ENCODE data around the gene OR1N2. TPM values are rescaled to one million over a fixed set of nuclear protein-coding genes. Genes with fewer than 3 reads are reported as not detected.

Gene OR1N2
- total and polyA plus RNA-seq, 2 of the 8 experiments (the other 6 are each of a cell fraction or from before 2014, with no cell fraction given) = not detected

DNA sequence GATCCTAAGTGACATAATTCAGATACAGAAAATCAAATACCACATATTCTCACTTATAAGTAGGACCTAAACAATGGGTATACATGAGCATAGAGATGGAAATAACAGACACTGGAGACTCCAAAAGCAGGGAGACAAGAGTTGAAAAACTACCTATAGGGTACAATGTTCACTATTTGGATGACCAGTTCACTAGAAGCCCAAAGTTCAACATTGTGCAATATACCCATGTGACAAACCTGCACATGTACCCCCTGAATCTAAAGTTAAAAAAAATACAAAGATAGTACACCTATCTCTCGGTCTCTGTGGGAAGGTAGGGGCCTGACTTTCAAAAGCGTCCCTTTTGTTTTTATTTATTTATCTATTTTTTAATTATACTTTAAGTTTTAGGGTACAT, 14.2 kb upstream of the OR1N2 start:
- Histone ChIP-seq H3K56ac (replicated peaks; ENCODE audit: insufficient read length, low read depth, low read length) (no peak overlapping the region), H3K36me3 (ENCODE audit: control insufficient read depth in 2 of 4, insufficient read depth in 4 of 4, low read length in 3 of 4) (no peaks in the 10 kb centered on the region), H3K18ac (ENCODE audit: extremely low read depth, low read length) (no peak overlapping the region), H3K9me3 (ENCODE audit: insufficient read depth in 2 of 2, low read depth in 1 of 2, low read length in 1 of 2) (peaks cover 32 to 51% of the 10 kb centered on the region in 2 experiments), H3K27ac (ENCODE audit: low read depth, low read length) (no peak overlapping the region), H4K20me1 (replicated peaks in 1 of 2; ENCODE audit: control insufficient read depth in 1 of 2, insufficient read depth in 2 of 2, low read length in 2 of 2) (no peaks in the 10 kb centered on the region), H3K27me3 (replicated peaks in 1 of 4; ENCODE audit: control insufficient read depth in 3 of 4, extremely low read depth in 1 of 4, insufficient read depth in 3 of 4, low read length in 3 of 4) (no peaks in the 10 kb centered on the region), H3K79me2 (ENCODE audit: control insufficient read depth in 1 of 2, insufficient read depth in 2 of 2, low read length in 2 of 2) (no peaks in the 10 kb centered on the region), H3K23ac (ENCODE audit: insufficient read length) (no peak overlapping the region), H3K23me2 (ENCODE audit: low read depth, low read length) (no peaks in the 10 kb centered on the region), H2BK5ac (ENCODE audit: low read depth, low read length) (no peak overlapping the region), H2BK15ac (ENCODE audit: low read length) (no peak overlapping the region), H3K14ac (ENCODE audit: insufficient read length) (no peak overlapping the region), H2BK12ac (ENCODE audit: low read depth, low read length) (no peak overlapping the region), H2AFZ (ENCODE audit: low read length) (no peak overlapping the region), H3K4me1 (replicated peaks in 1 of 4; ENCODE audit: control insufficient read depth in 3 of 4, insufficient read depth in 4 of 4, low read length in 3 of 4) (no peaks in the 10 kb centered on the region), H3K4me2 (ENCODE audit: insufficient read depth in 1 of 2, low read depth in 2 of 2, low read length in 2 of 2) (no peak overlapping the region), H2BK120ac (replicated peaks; ENCODE audit: low read depth, low read length) (no peak overlapping the region), H4K5ac (ENCODE audit: insufficient read length, low read depth, low read length) (no peak overlapping the region), H4K91ac (replicated peaks; ENCODE audit: insufficient read length, low read length) (no peak overlapping the region), H2BK20ac (ENCODE audit: low read length) (no peak overlapping the region), H4K8ac (ENCODE audit: extremely low read depth, insufficient read depth, low read length) (no peak overlapping the region), H3K79me1 (ENCODE audit: low read depth, low read length) (no peaks in the 10 kb centered on the region), H3K4ac (replicated peaks; ENCODE audit: insufficient read length, low read depth, low read length) (no peak overlapping the region), H2AK5ac (ENCODE audit: low read depth, low read length) (no peak overlapping the region), H3K4me3 (ENCODE audit: extremely low read depth in 1 of 4, insufficient read depth in 2 of 4, low read depth in 3 of 4, low read length in 4 of 4) (no peak overlapping the region), H3K9ac (replicated peaks in 1 of 4; ENCODE audit: extremely low read depth in 1 of 4, low read depth in 3 of 4, low read length in 3 of 4) (no peak overlapping the region)
- WGBS, 2 experiments (ENCODE audit: extremely low coverage in 1 of 2, insufficient coverage in 1 of 2, insufficient read length in 1 of 2, insufficient replicate concordance in 2 of 2, low coverage in 1 of 2, low lambda C conversion rate in 2 of 2, missing lambda C conversion rate in 1 of 2) = 82% methylated on average over 2 of the region's 2 CpGs; no CpG with 5 or more reads in 1 of the 2 experiments
- no peak for DNase-seq (ENCODE audit: low read depth in 1 of 2, low spot score in 2 of 2)
- POLR2A ChIA-PET (ENCODE audit: partially characterized antibody) = no interaction called here
- no peak for FAIRE-seq
- CTCF ChIA-PET (ENCODE audit: partially characterized antibody) = no interaction called here
- TF ChIP-seq, protein P1, sequence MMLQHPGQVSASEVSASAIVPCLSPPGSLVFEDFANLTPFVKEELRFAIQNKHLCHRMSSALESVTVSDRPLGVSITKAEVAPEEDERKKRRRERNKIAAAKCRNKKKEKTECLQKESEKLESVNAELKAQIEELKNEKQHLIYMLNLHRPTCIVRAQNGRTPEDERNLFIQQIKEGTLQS (IDR thresholded peaks at IDR 0.05; ENCODE audit: insufficient read depth, low read depth, low read length) = no peak
- TF ChIP-seq, protein P2, sequence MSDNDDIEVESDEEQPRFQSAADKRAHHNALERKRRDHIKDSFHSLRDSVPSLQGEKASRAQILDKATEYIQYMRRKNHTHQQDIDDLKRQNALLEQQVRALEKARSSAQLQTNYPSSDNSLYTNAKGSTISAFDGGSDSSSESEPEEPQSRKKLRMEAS (IDR thresholded peaks at IDR 0.05) = no peak
- TF ChIP-seq SIX5 (IDR thresholded peaks at IDR 0.05; ENCODE audit: low read depth, low read length) = no peak
- TF ChIP-seq EZH2 (IDR thresholded peaks at IDR 0.05; ENCODE audit: low read depth, low read length, severe bottlenecking) = no peak
- TF ChIP-seq, protein P3, sequence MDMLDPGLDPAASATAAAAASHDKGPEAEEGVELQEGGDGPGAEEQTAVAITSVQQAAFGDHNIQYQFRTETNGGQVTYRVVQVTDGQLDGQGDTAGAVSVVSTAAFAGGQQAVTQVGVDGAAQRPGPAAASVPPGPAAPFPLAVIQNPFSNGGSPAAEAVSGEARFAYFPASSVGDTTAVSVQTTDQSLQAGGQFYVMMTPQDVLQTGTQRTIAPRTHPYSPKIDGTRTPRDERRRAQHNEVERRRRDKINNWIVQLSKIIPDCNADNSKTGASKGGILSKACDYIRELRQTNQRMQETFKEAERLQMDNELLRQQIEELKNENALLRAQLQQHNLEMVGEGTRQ (IDR thresholded peaks at IDR 0.05; ENCODE audit: low read length) = no peak
- TF ChIP-seq CEBPB (IDR thresholded peaks at IDR 0.05; ENCODE audit: low read depth, low read length) = no peak

Measured in H1 (cell line).